HG02870 (cell line): ENCODE data around the gene HMCN2.

Source experiments
- ATAC-seq: cut with Tn5 transposase; IDR thresholded peaks from one replicate; pipeline ENCODE4 v1.9.1; 2021; ENCODE audit warnings: mild to moderate bottlenecking, moderate library complexity; ENCODE audit not compliant: unreplicated experiment

HMCN2 gene

GRCh38 chr9:130478736-130479575, 213.4 kb downstream of the HMCN2 start:
- ATAC-seq, result no peak

GRCh38 chr9:130479587-130479986, 214.0 kb downstream of the HMCN2 start:
- ATAC-seq, result no peak

GRCh38 chr9:130480673-130481072, 215.1 kb downstream of the HMCN2 start:
- ATAC-seq, result no peak

GRCh38 chr9:130482463-130482862, 216.9 kb downstream of the HMCN2 start:
- no peak for ATAC-seq

GRCh38 chr9:130483371-130483971, 217.9 kb downstream of the HMCN2 start:
- no peak for ATAC-seq
